Right lung (tissue), 5 donors: ENCODE data around the gene NBPF20. TPM values are rescaled to one million over a fixed set of nuclear protein-coding genes. Genes with fewer than 3 reads are reported as not detected.
"Not testable (repeated sequence)": the region's sequence is repeated elsewhere in the genome, so short reads cannot be mapped to it uniquely, and the experiment has no call there.

Source experiments
- DNase-seq, 2 donors: peaks; one replicate each; pipeline ENCODE4 v3.0.0-alpha.2; 2013
- polyA plus RNA-seq, 5 donors: library from polyadenylated mRNA; unstranded; fragments of 120-200 nt; gene quantifications; one replicate each; pipeline versions ENCODE4 v1.2.1 to v1.2.3, GENCODE V29; 2013; ENCODE audit warnings: inconsistent platforms in 1 of 5, low replicate concordance in 1 of 5; ENCODE audit not compliant: insufficient read length in 5 of 5, insufficient read depth in 1 of 5

The NBPF20 gene
- polyA plus RNA-seq, 5 donors: 1.5 to 2.3 (median 1.8) TPM

DNA sequence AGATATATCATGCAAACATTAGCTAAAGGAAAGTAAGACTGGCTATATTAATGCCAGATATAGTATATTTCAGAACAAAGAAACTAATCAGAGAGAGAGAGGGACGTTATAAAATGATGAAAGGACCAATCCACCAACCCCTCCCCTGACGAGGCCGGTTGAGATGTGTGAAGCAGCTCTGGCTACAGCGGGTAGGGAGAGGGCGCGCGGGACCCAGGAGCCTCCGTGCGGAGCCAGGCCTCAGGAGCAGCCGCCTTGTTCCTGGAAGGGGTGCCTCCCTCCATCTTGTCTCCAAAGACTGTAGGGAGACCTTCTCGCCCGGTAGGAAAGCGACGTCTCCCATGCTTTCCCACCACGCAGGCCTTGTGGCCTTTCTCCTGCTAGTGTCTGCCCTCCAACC lies 5.4 kb upstream of the NBPF20 start:
- DNase-seq: not testable (repeated sequence)

DNA sequence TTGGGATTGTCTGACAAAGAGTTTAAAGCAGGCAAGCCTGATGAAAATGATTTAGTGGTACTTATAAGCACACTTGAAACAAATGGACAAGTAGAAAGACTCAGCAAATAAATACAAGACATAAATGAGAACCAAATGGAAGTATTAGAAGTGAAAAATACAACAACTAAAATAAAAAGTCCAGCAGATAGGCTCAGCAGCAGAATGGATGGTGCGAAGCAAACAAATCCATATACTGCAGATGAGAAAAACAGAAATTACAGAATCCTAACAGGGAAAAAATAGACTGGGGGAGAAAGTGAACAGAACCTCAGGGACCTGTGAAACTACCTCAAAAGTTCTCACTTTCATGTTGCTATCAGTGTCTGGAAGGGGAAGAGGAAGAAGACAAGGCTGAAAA lies 3.9 kb upstream of the NBPF20 start:
- DNase-seq: not testable (repeated sequence)

- not testable (repeated sequence) for DNase-seq
Observed at GRCh38 chr1:145424612-145425435, 579 bp downstream of the NBPF20 start.

- DNase-seq: not testable (repeated sequence)
Observed at GRCh38 chr1:145415149-145415548, 10.3 kb downstream of the NBPF20 start.

GRCh38 chr1:145407266-145407665 lies 18.1 kb downstream of the NBPF20 start:
- not testable (repeated sequence) for DNase-seq

DNA sequence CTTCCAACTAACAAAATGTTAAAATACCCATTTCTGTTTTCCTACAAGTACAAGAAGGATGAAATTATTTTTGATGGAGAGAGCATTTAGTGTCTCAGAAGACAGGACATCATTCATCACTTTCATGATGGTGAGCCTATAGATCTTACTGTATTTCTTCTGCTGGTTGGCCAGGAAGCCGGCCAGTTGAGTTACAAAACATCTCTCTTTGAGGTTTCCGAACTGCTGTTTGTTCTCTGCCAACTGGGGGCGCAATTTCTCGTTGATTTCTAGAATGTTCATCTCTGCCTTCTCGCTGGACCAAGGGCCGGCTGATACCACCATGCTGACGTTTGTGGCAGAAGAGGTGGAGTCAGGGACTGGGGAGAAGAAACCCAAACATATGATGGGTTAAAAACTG lies 20.5 kb downstream of the NBPF20 start:
- not testable (repeated sequence) for DNase-seq

GRCh38 chr1:145400701-145401100 lies 24.7 kb downstream of the NBPF20 start:
- not testable (repeated sequence) for DNase-seq

Other genes starting within 250 kb of the NBPF20 start
- gene PPIAL4D, start 183.4 kb downstream of the NBPF20 start, polyA plus RNA-seq: not detected
- gene GPR89A, start 182.4 kb upstream of the NBPF20 start, polyA plus RNA-seq: 10 to 100 TPM; 23.2 to 44.2 (median 34.6) TPM